ENCODE results near the gene AFG3L2.

The AFG3L2 gene

DNA sequence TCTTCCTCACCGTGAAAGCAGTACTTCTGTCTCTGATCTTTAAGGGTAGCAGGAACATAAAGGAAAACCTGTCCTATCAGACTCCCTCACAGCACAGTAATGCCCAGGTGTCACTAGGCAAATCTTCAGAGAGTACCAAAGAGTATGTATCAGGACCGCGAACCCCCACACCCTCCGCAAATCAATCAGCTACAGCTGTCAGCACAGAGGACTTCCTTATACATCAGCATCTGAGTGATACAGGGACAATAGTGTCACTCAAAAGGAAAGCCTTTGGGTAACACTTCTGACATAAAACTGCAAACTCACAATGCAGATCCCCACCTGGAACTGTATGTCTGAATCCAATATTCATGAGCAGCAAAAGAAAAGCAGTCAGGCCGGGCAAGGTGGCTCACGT, 2.6 kb downstream of the AFG3L2 start:
- Histone ChIP-seq H3K4me3 (no peak overlapping the region), H3K27ac (no peak overlapping the region), H3K36me3 (ENCODE audit: insufficient read depth, low read length) (peaks cover 6% of the 10 kb centered on the region), H3K9ac (ENCODE audit: insufficient read length) (no peak overlapping the region), H3K9me3 (ENCODE audit: low read depth, low read length) (no peaks in the 10 kb centered on the region)
- DNase-seq (ENCODE audit: low read depth, low spot score): no peak
- TF ChIP-seq POLR2AphosphoS5 (IDR thresholded peaks at IDR 0.05; ENCODE audit: borderline replicate concordance, low read depth, low read length) (no peak), EZH2 (IDR thresholded peaks at IDR 0.05) (no peak), FOXP2 (optimal IDR thresholded peaks at IDR 0.05; ENCODE audit: control extremely low read depth, extremely low read length, insufficient read depth) (no peak)

DNA sequence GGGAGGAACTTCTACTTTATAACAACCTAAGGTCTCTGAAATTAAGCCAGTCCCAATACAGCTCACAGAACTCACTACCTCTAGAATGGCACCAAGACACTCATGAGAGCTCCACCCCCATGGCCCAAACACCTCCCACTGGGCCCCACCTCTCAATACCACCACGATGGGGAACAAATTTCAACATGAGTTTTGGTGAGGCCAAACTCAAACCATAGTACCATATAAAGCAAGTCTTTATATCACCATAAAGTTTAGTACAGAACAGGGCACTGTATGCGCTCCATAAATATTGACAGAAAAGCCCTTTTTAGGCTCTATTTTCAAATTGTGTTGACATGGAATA, 3.3 kb downstream of the AFG3L2 start:
- peaks cover 13% of the 10 kb centered on the region for H3K36me3 ChIP-seq (ENCODE audit: insufficient read depth, low read length)
- no peak overlapping the region for H3K4me3 ChIP-seq
- no peak overlapping the region for H3K27ac ChIP-seq
- H3K9ac ChIP-seq (ENCODE audit: insufficient read length): no peak overlapping the region
- DNase-seq (ENCODE audit: low read depth, low spot score): no peak
- H3K9me3 ChIP-seq (ENCODE audit: low read depth, low read length): no peaks in the 10 kb centered on the region
- TF ChIP-seq POLR2AphosphoS5 (IDR thresholded peaks at IDR 0.05; ENCODE audit: borderline replicate concordance, low read depth, low read length): no peak
- no peak for TF ChIP-seq EZH2 (IDR thresholded peaks at IDR 0.05)
- no peak for TF ChIP-seq FOXP2 (optimal IDR thresholded peaks at IDR 0.05; ENCODE audit: control extremely low read depth, extremely low read length, insufficient read depth)

DNA sequence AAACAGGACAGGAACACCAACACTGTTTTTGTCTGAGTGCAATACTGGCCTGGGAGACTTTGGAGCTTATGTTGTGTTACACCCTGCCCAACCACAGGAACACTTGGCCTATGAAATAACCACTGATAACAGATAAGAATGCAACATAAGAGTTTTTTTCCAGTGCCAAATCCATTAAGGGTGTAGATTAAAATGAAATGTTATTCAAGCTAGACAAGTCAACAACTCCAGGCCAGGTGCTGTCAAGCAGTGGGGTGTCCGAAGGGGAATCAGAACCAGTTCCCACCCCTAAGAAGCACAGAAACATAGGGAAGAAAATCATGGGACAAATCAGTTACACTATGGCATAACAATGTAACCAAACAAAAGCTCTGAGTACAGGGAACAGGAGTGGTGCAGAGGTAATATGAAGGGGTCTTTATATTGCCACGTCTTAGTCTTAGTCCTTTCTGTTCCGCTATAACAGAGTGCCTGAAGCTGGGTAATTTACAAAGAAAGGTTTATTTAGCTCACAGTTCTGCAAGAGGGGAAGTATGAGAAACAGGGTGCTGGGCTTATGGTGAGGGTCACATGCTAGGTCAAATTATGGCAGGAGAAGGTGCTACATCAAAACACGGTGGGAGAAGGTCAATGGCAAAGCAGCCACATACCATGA, 3.8 kb downstream of the AFG3L2 start:
- H3K27ac ChIP-seq: peak overlapping the region; percentile 40; the same call in 1 of the 2 replicates
- TF ChIP-seq POLR2AphosphoS5 (IDR thresholded peaks at IDR 0.05; ENCODE audit: borderline replicate concordance, low read depth, low read length): no peak
- no peak for TF ChIP-seq EZH2 (IDR thresholded peaks at IDR 0.05)
- TF ChIP-seq FOXP2 (optimal IDR thresholded peaks at IDR 0.05; ENCODE audit: control extremely low read depth, extremely low read length, insufficient read depth): no peak
- peaks cover 16% of the 10 kb centered on the region for H3K36me3 ChIP-seq (ENCODE audit: insufficient read depth, low read length)
- no peak overlapping the region for H3K9ac ChIP-seq (ENCODE audit: insufficient read length)
- no peak overlapping the region for H3K4me3 ChIP-seq
- no peak for DNase-seq (ENCODE audit: low read depth, low spot score)
- H3K9me3 ChIP-seq (ENCODE audit: low read depth, low read length): no peaks in the 10 kb centered on the region

DNA sequence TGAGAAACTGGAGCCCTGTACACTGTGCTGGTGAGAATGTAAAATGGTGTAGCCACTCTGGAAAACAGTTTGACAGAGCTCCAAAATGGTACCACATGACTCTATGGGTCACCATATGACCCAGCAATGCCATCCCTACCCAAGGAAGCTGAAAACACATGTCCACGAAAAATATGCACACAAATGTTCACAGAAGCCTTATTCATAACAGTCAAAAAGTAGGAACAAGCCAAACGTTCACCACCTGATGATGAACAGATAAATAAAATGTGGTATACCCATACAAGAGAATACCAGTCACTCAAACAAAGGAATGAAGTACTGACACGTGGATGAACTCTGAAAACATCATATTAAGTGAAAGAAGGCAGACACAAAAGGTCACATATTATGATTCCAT, 4.6 kb downstream of the AFG3L2 start:
- Histone ChIP-seq H3K9ac (ENCODE audit: insufficient read length) (no peak overlapping the region), H3K4me3 (no peak overlapping the region), H3K9me3 (ENCODE audit: low read depth, low read length) (no peaks in the 10 kb centered on the region), H3K27ac (no peak overlapping the region), H3K36me3 (ENCODE audit: insufficient read depth, low read length) (peaks cover 21% of the 10 kb centered on the region)
- no peak for TF ChIP-seq POLR2AphosphoS5 (IDR thresholded peaks at IDR 0.05; ENCODE audit: borderline replicate concordance, low read depth, low read length)
- no peak for TF ChIP-seq EZH2 (IDR thresholded peaks at IDR 0.05)
- TF ChIP-seq FOXP2 (optimal IDR thresholded peaks at IDR 0.05; ENCODE audit: control extremely low read depth, extremely low read length, insufficient read depth): no peak
- no peak for DNase-seq (ENCODE audit: low read depth, low spot score)

DNA sequence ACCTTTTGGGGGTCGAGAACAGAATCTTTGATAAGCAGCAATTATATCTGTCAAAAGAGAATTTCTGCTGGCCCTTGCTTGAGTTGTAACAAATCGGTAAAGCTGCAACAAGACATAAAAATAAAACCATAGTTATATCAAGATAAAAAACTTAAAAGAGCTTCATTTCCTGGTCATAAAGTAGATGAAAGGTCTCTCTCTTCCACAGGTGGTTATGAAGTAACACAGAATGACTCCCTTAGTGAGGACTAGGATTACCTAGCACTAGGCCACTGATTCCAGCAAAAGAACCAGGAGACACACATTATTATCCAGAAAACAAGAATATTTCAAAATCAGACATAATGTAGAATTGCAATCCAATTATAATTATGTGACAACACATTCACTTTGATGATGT, 5.4 kb downstream of the AFG3L2 start:
- no peak for DNase-seq (ENCODE audit: low read depth, low spot score)
- Histone ChIP-seq H3K4me3 (no peak overlapping the region), H3K27ac (0 out of 2 replicates have a peak overlapping the region, but pooled peaks have one; percentile 3), H3K9me3 (ENCODE audit: low read depth, low read length) (no peaks in the 10 kb centered on the region), H3K9ac (ENCODE audit: insufficient read length) (no peak overlapping the region), H3K36me3 (ENCODE audit: insufficient read depth, low read length) (peaks cover 28% of the 10 kb centered on the region)
- TF ChIP-seq FOXP2 (optimal IDR thresholded peaks at IDR 0.05; ENCODE audit: control extremely low read depth, extremely low read length, insufficient read depth): no peak

DNA sequence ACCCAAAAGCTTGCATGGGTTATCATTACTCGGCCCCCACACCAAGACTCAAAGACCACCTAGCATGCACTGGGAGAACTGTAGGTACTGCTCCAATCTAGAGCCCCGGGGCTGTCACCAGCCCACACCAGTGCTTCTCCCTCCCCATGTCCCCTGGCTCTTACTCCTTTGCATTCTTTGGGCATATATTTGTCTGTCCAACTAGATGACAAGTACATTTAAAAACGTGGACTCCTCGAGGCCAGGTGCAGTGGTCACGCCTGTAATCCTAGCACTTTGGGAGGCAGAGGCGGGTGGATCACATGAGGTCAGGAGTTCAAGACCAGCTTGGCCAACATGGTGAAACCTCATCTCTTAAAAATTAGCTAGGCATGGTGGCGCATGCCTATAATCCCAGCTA, 7.8 kb downstream of the AFG3L2 start:
- Histone ChIP-seq H3K4me3 (no peak overlapping the region), H3K9ac (ENCODE audit: insufficient read length) (no peak overlapping the region), H3K27ac (no peak overlapping the region), H3K36me3 (ENCODE audit: insufficient read depth, low read length) (peaks cover 40% of the 10 kb centered on the region), H3K9me3 (ENCODE audit: low read depth, low read length) (no peaks in the 10 kb centered on the region)
- TF ChIP-seq EZH2 (IDR thresholded peaks at IDR 0.05): no peak
- TF ChIP-seq POLR2AphosphoS5 (IDR thresholded peaks at IDR 0.05; ENCODE audit: borderline replicate concordance, low read depth, low read length): no peak
- TF ChIP-seq FOXP2 (optimal IDR thresholded peaks at IDR 0.05; ENCODE audit: control extremely low read depth, extremely low read length, insufficient read depth): no peak
- no peak for DNase-seq (ENCODE audit: low read depth, low spot score)

DNA sequence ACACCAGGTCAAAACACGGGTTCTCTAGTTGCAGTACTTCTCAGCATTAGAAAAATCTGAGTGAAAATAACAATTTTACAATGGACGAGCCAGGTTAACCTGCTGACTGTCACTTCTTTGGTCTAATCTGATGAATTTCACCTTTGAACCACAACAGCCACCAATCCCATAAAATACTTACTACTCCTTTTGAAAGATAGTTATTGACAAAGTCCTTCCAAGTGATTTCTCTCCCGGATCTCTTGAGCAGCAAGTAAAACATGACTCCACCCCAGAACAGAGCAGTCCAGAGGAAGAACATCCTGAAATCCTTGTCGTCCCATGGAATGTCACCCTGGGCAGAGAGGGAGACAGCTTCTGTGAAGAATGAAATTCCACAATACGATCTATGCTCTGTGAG, 10.2 kb downstream of the AFG3L2 start:
- TF ChIP-seq FOXP2 (optimal IDR thresholded peaks at IDR 0.05; ENCODE audit: control extremely low read depth, extremely low read length, insufficient read depth) (no peak), EZH2 (IDR thresholded peaks at IDR 0.05) (no peak), POLR2AphosphoS5 (IDR thresholded peaks at IDR 0.05; ENCODE audit: borderline replicate concordance, low read depth, low read length) (no peak)
- Histone ChIP-seq H3K4me3 (no peak overlapping the region), H3K27ac (no peak overlapping the region), H3K9me3 (ENCODE audit: low read depth, low read length) (no peaks in the 10 kb centered on the region), H3K9ac (ENCODE audit: insufficient read length) (no peak overlapping the region), H3K36me3 (ENCODE audit: insufficient read depth, low read length) (peaks cover 64% of the 10 kb centered on the region)
- no peak for DNase-seq (ENCODE audit: low read depth, low spot score)

DNA sequence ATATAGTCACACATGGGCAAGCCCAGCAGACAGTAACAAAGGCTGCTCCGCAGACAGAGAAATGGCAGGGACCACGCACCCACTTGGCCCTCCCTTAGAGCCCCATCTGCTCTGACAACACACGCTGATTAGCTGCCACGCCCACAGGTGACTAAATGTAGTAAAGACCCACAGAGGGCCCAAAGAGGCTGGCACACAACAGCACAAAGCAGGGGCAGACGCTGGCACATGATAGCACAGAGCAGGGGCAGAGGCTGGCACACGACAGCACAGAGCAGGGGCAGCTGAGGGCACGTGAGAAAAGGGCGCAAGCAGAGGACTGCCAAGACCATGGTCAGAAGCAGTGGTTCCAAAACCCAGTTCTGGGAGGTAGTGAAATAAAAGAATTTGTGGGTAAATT, 10.6 kb downstream of the AFG3L2 start:
- no peak overlapping the region for H3K4me3 ChIP-seq
- H3K27ac ChIP-seq: no peak overlapping the region
- no peaks in the 10 kb centered on the region for H3K9me3 ChIP-seq (ENCODE audit: low read depth, low read length)
- no peak overlapping the region for H3K9ac ChIP-seq (ENCODE audit: insufficient read length)
- peaks cover 66% of the 10 kb centered on the region for H3K36me3 ChIP-seq (ENCODE audit: insufficient read depth, low read length)
- DNase-seq (ENCODE audit: low read depth, low spot score): no peak
- TF ChIP-seq FOXP2 (optimal IDR thresholded peaks at IDR 0.05; ENCODE audit: control extremely low read depth, extremely low read length, insufficient read depth) (no peak), EZH2 (IDR thresholded peaks at IDR 0.05) (no peak), POLR2AphosphoS5 (IDR thresholded peaks at IDR 0.05; ENCODE audit: borderline replicate concordance, low read depth, low read length) (no peak)

Data from SK-N-MC (cell line).